Kidney (tissue), 14 donors: Measurements from ENCODE around the gene FAM110D. TPM values are rescaled to one million over a fixed set of nuclear protein-coding genes. Genes with fewer than 3 reads are reported as not detected.

ENCODE experiments used
- DNase-seq, 5 donors: peaks; one replicate each; pipeline ENCODE4 v3.0.0-alpha.2; 2013 to 2020
- FAIRE-seq: peaks from 2 replicates; lab custom pipeline; 2012; peaks lifted over from hg19 to GRCh38; lab: Jason Lieb, UNC
- H3K27ac ChIP-seq, 2 donors: one replicate each; pipeline ENCODE4 v1.7.0; 2013; ENCODE audit warnings: low read depth in 2 of 2, low read length in 2 of 2, inconsistent platforms in 1 of 2
- H3K27me3 ChIP-seq: one replicate; pipeline ENCODE4 v1.7.1; 2013; ENCODE audit warnings: low read length, inconsistent platforms; ENCODE audit not compliant: control insufficient read depth, insufficient read depth
- H3K36me3 ChIP-seq, 3 donors: one replicate each; pipeline versions ENCODE4 v1.7.0 to v1.7.1; 2013; ENCODE audit warnings: low read length in 3 of 3, control low read depth in 1 of 3, inconsistent platforms in 1 of 3; ENCODE audit not compliant: insufficient read depth in 3 of 3, control insufficient read depth in 2 of 3
- H3K4me1 ChIP-seq, 3 donors: one replicate each; pipeline versions ENCODE4 v1.7.0 to v1.7.1; 2013; ENCODE audit warnings: low read length in 3 of 3, inconsistent platforms in 1 of 3, low read depth in 1 of 3; ENCODE audit not compliant: control insufficient read depth in 2 of 3, insufficient read depth in 2 of 3
- H3K4me3 ChIP-seq, 3 donors: one replicate each; pipeline versions ENCODE4 v1.7.0 to v1.8.1; 2013; ENCODE audit warnings: low read length in 3 of 3, control low read depth in 1 of 3, inconsistent platforms in 1 of 3
- H3K9ac ChIP-seq, 3 donors: one replicate each; pipeline versions ENCODE4 v1.7.0 to v1.7.1; 2013; ENCODE audit warnings: low read length in 3 of 3, control low read depth in 1 of 3, inconsistent platforms in 1 of 3
- H3K9me3 ChIP-seq, 3 donors: one replicate each; pipeline versions ENCODE4 v1.7.0 to v1.7.1; 2013; ENCODE audit warnings: low read length in 3 of 3, control low read depth in 1 of 3, inconsistent platforms in 1 of 3; ENCODE audit not compliant: control insufficient read depth in 2 of 3, insufficient read depth in 1 of 3
- intact Hi-C: fragments of 100-400 bp; cut with DNase I; formaldehyde crosslinking; loops from one replicate; pipeline ENCODE4 v1.11.1; 2022
- polyA plus RNA-seq: library from polyadenylated mRNA; stranded (reverse); fragments of 350-450 nt; fragmentation: Illumina TruSeq; extraction: RNeasy Lipid Tissue Mini Kit (QIAGEN cat#74804); gene quantifications from one replicate; pipeline ENCODE4 v1.2.3, GENCODE V29; 2014; ENCODE audit warnings: low read depth, low replicate concordance; ENCODE audit not compliant: insufficient read depth
- total RNA-seq: library from RNA; stranded (reverse); fragmentation: NEBNext Ultra II Directional; extraction: Animal tissue kit (Norgen Biotek cat#: 25700); gene quantifications from one replicate; pipeline ENCODE4 v1.2.1, GENCODE V29; 2021
- TF ChIP-seq, protein P1 (sequence below): IDR thresholded peaks from 3 replicates; pipeline ENCODE4 v1.5.1; 2012; ENCODE audit warnings: mild to moderate bottlenecking, moderate library complexity, borderline replicate concordance; ENCODE audit not compliant: insufficient read depth; ENCODE audit errors: extremely low read depth
- donor health status: control.
- donor health status: control.
- donor health status: control.
- donor health status: control.
- donor health status: control.
- donor health status: DM: yes; HTN: yes; CAD: no.
- donor health status: Normal renal cell carcinoma (clear cell type).

The FAM110D gene
- total and polyA plus RNA-seq, 2 donors from 2014 or later: 4.2 to 8.1 TPM

DNA sequence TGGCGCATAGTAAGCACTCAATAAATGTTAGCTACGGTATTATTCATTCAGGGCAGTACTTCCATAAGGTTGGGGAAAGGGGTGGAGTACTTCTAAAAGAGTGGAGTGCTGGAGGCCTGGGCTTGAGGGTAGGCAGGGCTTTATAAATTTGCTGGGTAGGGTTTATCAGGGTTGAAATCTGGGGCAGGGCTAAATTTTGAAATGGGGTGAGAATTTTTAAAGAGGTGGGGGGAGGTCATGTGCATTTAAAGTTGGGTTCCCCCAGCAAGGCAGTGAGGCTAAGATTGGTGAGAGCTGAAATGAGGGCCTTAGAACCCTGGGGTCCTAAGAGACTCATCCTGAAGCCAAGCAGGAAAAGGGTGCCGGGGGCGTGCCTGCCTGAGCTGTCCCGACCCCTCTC, 41.5 kb downstream of the FAM110D start:
- Histone ChIP-seq H3K36me3 (no peaks in the 10 kb centered on the region), H3K27ac (no peak overlapping the region), H3K27me3 (no peaks in the 10 kb centered on the region), H3K4me1 (peaks cover 0 to 2% (median 0%) of the 10 kb centered on the region in 3 donors), H3K9ac (no peak overlapping the region), H3K4me3 (no peak overlapping the region), H3K9me3 (no peaks in the 10 kb centered on the region)
- TF ChIP-seq, protein P1, sequence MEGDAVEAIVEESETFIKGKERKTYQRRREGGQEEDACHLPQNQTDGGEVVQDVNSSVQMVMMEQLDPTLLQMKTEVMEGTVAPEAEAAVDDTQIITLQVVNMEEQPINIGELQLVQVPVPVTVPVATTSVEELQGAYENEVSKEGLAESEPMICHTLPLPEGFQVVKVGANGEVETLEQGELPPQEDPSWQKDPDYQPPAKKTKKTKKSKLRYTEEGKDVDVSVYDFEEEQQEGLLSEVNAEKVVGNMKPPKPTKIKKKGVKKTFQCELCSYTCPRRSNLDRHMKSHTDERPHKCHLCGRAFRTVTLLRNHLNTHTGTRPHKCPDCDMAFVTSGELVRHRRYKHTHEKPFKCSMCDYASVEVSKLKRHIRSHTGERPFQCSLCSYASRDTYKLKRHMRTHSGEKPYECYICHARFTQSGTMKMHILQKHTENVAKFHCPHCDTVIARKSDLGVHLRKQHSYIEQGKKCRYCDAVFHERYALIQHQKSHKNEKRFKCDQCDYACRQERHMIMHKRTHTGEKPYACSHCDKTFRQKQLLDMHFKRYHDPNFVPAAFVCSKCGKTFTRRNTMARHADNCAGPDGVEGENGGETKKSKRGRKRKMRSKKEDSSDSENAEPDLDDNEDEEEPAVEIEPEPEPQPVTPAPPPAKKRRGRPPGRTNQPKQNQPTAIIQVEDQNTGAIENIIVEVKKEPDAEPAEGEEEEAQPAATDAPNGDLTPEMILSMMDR: no peak
- FAIRE-seq (no peak), DNase-seq (no peak)
- intact Hi-C loops: no loop called here

DNA sequence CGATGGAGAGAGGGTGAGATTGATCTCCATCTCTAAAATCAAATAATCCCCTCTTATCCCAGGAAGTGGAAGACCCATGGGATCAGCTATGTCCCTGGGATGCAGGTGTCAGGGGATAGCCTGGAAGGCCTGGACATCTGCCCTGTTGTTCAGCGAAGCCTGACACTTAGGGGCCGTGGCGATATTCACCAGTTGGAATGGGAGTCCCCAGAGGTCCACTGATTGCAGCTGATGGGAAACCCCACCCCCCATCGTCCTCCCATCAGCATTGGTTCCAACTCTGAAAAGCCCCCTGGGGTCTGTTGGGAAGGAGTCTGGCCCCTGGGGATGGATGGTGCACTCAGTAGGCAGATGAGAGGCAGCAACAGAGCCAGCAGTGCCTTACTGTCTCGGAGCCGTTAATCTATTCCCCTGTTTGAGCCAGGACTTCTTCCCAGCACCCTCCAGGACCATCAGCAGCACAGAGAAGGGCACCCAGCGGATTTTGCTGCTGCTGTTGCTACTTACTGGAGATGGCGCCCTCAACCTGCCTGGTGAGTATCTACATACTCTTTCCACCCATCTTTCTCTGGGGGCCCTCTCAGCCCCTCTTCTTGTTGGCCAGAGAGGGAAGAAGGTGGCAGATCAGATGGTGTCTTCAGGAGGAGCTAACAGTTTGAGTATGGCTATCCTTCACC, 44.9 kb downstream of the FAM110D start:
- Histone ChIP-seq H3K27me3 (no peaks in the 10 kb centered on the region), H3K4me3 (no peak overlapping the region), H3K9me3 (no peaks in the 10 kb centered on the region), H3K9ac (no peak overlapping the region), H3K4me1 (peaks cover 0 to 2% (median 0%) of the 10 kb centered on the region in 3 donors), H3K27ac (no peak overlapping the region), H3K36me3 (no peaks in the 10 kb centered on the region)
- DNase-seq (no peak), FAIRE-seq (no peak)
- TF ChIP-seq, protein P1: no peak
- intact Hi-C loops: no loop called here

DNA sequence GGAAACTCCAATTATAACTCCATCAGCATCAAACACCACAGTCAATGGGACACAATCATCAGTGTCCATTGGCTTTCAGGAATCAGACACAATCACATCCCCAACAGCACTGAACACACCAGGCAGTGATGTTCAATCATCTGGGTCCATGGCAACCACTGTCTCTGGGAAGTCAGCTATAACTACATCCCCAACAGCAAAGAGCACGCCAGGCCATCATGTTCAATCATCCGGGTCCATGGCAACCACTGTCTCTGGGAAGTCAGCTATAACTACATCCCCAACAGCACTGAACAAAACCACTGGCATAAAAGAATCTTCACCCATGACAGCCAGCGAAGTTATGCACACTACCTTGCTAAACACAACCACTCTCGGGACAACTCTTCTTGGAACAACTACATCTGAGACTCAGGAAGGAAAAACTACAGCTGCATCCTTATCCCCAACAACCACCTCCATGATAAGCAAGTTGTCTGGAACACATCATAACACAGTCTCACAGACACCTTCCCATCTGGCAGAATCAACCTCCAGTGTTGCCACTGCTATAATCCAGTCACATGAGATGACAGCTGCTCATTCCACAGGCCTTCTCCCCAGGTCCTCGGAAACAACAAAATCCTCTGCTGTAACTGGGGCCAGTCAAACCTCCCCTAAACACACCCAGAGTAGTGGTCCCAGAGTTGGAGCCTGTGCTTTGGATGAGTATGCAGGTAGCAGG, 51.4 kb downstream of the FAM110D start:
- no peak overlapping the region for H3K9ac ChIP-seq
- no peak for FAIRE-seq
- intact Hi-C loops: no loop called here

More for the DNA sequence above, 51.4 kb downstream of the FAM110D start:
- Histone ChIP-seq H3K4me1 (no peaks in the 10 kb centered on the region), H3K4me3 (no peak overlapping the region), H3K36me3 (no peaks in the 10 kb centered on the region), H3K9me3 (no peaks in the 10 kb centered on the region), H3K27ac (no peak overlapping the region), H3K27me3 (no peaks in the 10 kb centered on the region)
- TF ChIP-seq, protein P1: no peak
- no peak for DNase-seq
